Esophagus muscularis mucosa (tissue), 4 donors: ENCODE data around the gene GRID1.

Source experiments
- CTCF ChIP-seq, 3 experiments: fragments of 200-600 bp in 2 of 3; fragments of 450-650 bp in 1 of 3; sonication (generic) in 2 of 3; IDR thresholded peaks; one replicate each; pipeline ENCODE4 v1.5.1; 2017 to 2019; ENCODE audit warnings: antibody characterized with exemption in 3 of 3, mild to moderate bottlenecking in 2 of 3, moderate library complexity in 1 of 3
- EP300 ChIP-seq: sonication (generic); formaldehyde crosslinking; IDR thresholded peaks from one replicate; pipeline ENCODE4 v1.6.1; 2017; ENCODE audit warnings: antibody characterized with exemption
- POLR2A ChIP-seq: fragments of 450-650 bp; IDR thresholded peaks from one replicate; pipeline ENCODE4 v1.6.1; 2017; ENCODE audit warnings: antibody characterized with exemption, moderate library complexity, mild to moderate bottlenecking, low read depth

GRCh38 chr10:86371116-86371515 lies 4.5 kb upstream of the GRID1 start:
- TF ChIP-seq CTCF (IDR thresholded peaks at IDR 0.05): no peak
- TF ChIP-seq POLR2A: no peak
- no peak for TF ChIP-seq EP300
